ENCODE data around the gene KATNIP.

The KATNIP gene

DNA sequence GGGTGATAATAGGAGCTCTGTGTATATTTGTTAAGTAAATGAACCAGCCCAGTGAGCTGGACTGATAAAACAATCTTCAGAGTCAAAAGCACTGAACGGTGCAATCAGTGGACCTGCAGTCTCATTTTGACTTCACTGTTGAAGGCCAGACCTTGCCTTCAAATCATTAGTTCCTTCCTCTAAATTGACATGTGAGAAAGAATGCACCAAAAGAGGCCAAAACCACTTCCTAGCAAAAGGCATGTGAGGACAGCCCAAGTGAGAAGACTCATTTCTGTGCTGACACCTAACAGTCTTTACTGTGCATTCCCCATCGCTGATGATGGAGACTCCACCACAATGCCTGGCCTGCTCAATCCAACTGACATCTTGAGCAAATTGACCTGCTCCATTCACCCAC lies 10.8 kb upstream of the KATNIP start:
- H3K4me1 ChIP-seq (ENCODE audit: control insufficient read depth, insufficient read depth, low read length): no peaks in the 10 kb centered on the region
- H3K27ac ChIP-seq (ENCODE audit: low read depth, low read length): no peak overlapping the region
- H3K9me3 ChIP-seq (ENCODE audit: control insufficient read depth, insufficient read depth, low read length): no peaks in the 10 kb centered on the region
- no peak overlapping the region for H3K4me3 ChIP-seq (ENCODE audit: low read depth, low read length)
- H3K9ac ChIP-seq (ENCODE audit: low read depth, low read length): no peak overlapping the region
- peaks cover 99% of the 10 kb centered on the region for H3K36me3 ChIP-seq (ENCODE audit: control insufficient read depth, insufficient read depth, low read length)
- no peaks in the 10 kb centered on the region for H3K27me3 ChIP-seq (ENCODE audit: control insufficient read depth, insufficient read depth, low read length)

DNA sequence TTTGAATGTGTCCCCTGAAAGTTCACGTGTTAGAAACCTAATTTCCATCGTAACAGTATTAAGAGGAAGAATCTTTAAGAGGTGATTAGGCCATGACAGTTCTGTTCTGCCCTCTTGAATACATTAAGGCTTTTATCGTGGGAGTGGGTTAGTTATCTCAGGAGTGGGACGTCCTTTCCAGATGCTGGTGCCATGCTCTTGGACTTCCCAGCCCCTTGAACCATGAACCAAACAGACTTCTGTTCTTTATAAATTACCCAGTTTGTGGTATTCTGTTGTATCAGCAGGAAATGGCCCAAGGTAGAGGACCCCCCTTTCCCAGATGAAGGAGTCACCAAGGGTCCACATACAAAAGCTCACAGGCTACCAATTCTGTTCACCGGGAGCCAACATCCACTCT lies 10.3 kb upstream of the KATNIP start:
- no peaks in the 10 kb centered on the region for H3K27me3 ChIP-seq (ENCODE audit: control insufficient read depth, insufficient read depth, low read length)
- H3K27ac ChIP-seq (ENCODE audit: low read depth, low read length): no peak overlapping the region
- H3K4me1 ChIP-seq (ENCODE audit: control insufficient read depth, insufficient read depth, low read length): no peaks in the 10 kb centered on the region
- peaks cover 99% of the 10 kb centered on the region for H3K36me3 ChIP-seq (ENCODE audit: control insufficient read depth, insufficient read depth, low read length)
- H3K9me3 ChIP-seq (ENCODE audit: control insufficient read depth, insufficient read depth, low read length): no peaks in the 10 kb centered on the region
- H3K9ac ChIP-seq (ENCODE audit: low read depth, low read length): no peak overlapping the region
- no peak overlapping the region for H3K4me3 ChIP-seq (ENCODE audit: low read depth, low read length)

DNA sequence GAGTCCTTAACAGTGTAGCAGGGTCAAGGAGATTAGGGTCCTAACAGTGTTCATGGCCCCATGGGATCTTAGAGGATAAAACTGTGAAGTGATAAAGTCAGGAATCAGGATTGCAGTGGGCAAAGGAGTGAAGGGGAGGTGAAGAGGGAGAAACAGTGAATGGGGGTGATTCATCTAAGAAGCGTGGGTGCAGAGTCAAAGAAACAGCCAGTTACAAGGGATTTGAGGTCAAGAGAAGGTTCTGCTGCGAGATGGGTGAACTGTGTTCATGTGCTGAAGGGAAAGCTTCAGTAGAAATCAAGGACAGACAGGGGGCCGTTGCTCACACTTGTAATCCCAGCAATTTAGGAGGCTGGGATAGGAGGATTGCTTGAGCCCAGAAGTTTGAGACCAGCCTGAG lies 6.1 kb upstream of the KATNIP start:
- H3K9me3 ChIP-seq (ENCODE audit: control insufficient read depth, insufficient read depth, low read length): no peaks in the 10 kb centered on the region
- no peak overlapping the region for H3K9ac ChIP-seq (ENCODE audit: low read depth, low read length)
- peaks cover 77% of the 10 kb centered on the region for H3K36me3 ChIP-seq (ENCODE audit: control insufficient read depth, insufficient read depth, low read length)
- no peak overlapping the region for H3K27ac ChIP-seq (ENCODE audit: low read depth, low read length)
- H3K4me1 ChIP-seq (ENCODE audit: control insufficient read depth, insufficient read depth, low read length): no peaks in the 10 kb centered on the region
- H3K4me3 ChIP-seq (ENCODE audit: low read depth, low read length): no peak overlapping the region
- H3K27me3 ChIP-seq (ENCODE audit: control insufficient read depth, insufficient read depth, low read length): no peaks in the 10 kb centered on the region

DNA sequence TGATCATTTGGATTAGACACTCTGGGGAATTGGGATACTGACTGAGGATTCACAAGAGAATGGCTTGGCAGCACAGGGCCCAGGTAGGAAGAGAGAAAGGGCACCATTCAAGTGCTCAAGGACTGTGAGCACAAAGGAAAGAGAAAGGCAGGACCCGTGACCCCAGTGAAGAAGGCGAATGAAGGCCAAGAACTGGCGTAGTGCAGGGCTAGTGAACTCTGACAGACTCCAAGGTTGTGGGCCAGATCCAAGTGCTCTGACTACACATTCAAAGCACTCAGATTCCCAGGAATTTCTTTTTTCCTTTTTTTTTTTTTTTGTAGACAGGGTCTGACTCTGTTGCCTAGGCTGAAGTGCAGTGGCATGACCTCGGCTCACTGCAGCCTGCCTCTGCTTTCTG lies 5.3 kb upstream of the KATNIP start:
- Histone ChIP-seq H3K9ac (ENCODE audit: low read depth, low read length) (no peak overlapping the region), H3K4me3 (ENCODE audit: low read depth, low read length) (no peak overlapping the region), H3K9me3 (ENCODE audit: control insufficient read depth, insufficient read depth, low read length) (no peaks in the 10 kb centered on the region), H3K27me3 (ENCODE audit: control insufficient read depth, insufficient read depth, low read length) (no peaks in the 10 kb centered on the region), H3K36me3 (ENCODE audit: control insufficient read depth, insufficient read depth, low read length) (peaks cover 69% of the 10 kb centered on the region), H3K4me1 (ENCODE audit: control insufficient read depth, insufficient read depth, low read length) (no peaks in the 10 kb centered on the region), H3K27ac (ENCODE audit: low read depth, low read length) (no peak overlapping the region)

DNA sequence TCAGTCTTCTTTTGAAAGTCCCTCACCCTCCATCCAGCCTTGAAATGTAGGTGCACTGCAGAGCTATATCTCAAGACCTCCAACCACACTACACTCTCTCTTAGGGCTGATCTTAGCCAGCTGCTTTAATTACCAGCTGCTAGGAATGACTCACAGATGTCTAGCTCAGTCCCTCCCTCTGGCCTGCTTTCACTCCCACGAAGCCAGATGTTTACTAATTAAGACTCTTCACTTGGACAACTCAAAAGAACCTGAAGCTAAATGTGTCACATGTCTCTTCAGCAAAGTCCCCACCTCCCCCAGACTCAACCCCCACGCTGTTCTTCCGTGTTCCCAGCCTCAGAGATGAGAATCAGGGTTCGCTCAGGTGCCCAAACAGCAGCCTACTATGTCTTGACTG lies 2.8 kb upstream of the KATNIP start:
- no peak overlapping the region for H3K4me3 ChIP-seq (ENCODE audit: low read depth, low read length)
- H3K27ac ChIP-seq (ENCODE audit: low read depth, low read length): no peak overlapping the region

DNA sequence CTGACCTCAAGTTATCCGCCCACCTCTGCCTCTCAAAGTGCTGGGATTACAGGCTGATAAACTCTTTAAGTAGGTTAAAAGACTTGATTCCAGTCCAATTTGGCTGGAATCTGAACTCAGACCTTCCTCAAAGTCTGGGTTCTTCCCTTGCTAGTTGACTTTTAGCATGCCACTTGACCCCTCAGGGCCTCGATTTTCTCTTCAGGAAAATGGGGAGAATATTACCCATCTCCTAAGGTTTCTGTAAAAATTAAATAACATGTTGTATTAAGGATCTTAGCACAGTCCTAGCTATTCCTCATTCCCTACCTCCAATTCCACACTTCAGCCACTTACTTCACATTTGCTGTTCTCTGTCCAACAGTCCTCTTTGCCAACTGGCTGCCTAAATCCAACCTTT lies 2.1 kb upstream of the KATNIP start:
- H3K9me3 ChIP-seq (ENCODE audit: control insufficient read depth, insufficient read depth, low read length): no peaks in the 10 kb centered on the region
- no peak overlapping the region for H3K9ac ChIP-seq (ENCODE audit: low read depth, low read length)
- H3K36me3 ChIP-seq (ENCODE audit: control insufficient read depth, insufficient read depth, low read length): peaks cover 37% of the 10 kb centered on the region
- H3K27ac ChIP-seq (ENCODE audit: low read depth, low read length): no peak overlapping the region
- H3K27me3 ChIP-seq (ENCODE audit: control insufficient read depth, insufficient read depth, low read length): no peaks in the 10 kb centered on the region
- no peak overlapping the region for H3K4me3 ChIP-seq (ENCODE audit: low read depth, low read length)
- 0 out of 2 replicates have a peak, but pooled peaks cover 4% of the 10 kb centered on the region for H3K4me1 ChIP-seq (ENCODE audit: control insufficient read depth, insufficient read depth, low read length)

More for the DNA sequence above, 2.8 kb upstream of the KATNIP start:
- Histone ChIP-seq H3K36me3 (ENCODE audit: control insufficient read depth, insufficient read depth, low read length) (peaks cover 44% of the 10 kb centered on the region), H3K9me3 (ENCODE audit: control insufficient read depth, insufficient read depth, low read length) (no peaks in the 10 kb centered on the region), H3K9ac (ENCODE audit: low read depth, low read length) (no peak overlapping the region), H3K27me3 (ENCODE audit: control insufficient read depth, insufficient read depth, low read length) (no peaks in the 10 kb centered on the region), H3K4me1 (ENCODE audit: control insufficient read depth, insufficient read depth, low read length) (0 out of 2 replicates have a peak, but pooled peaks cover 4% of the 10 kb centered on the region)

DNA sequence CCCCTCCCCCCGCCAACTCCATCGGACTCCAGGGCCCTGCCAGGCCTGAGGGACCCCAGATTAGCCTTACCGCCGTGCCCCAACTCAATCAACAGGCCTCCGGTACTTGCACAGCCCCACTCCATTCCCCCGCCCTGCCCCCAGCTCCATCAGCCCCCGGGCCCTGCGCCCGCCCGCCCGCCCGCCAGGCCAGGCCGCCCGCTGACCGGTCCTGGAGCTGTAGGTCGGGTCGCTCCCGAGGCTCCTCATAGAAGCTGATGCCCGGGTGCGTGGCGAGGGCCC lies 539 bp upstream of the KATNIP start:
- H3K27ac ChIP-seq (ENCODE audit: low read depth, low read length): peak overlapping the region; percentile 33

DNA sequence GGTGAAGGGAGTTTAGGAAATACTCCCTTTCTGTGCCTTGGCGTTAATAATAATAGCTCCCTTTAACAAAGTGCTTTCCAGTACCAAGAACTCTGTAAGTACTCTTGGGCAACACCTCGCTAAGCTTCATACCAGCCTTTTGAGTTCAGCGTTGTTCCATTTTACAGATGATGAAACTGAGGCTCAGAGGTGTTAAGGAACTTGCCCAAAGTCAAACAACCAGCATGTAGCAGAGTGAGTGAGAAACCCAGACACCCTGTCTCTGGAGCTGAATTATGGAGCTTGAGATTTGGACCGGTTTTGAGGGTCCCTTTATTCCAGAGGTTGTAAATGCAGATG lies 607 bp downstream of the KATNIP start:
- H3K4me1 ChIP-seq (ENCODE audit: control insufficient read depth, insufficient read depth, low read length): 0 out of 2 replicates have a peak, but pooled peaks cover 4% of the 10 kb centered on the region
- H3K4me3 ChIP-seq (ENCODE audit: low read depth, low read length): peak overlapping the region; percentile 100
- no peak overlapping the region for H3K27ac ChIP-seq (ENCODE audit: low read depth, low read length)
- H3K9ac ChIP-seq (ENCODE audit: low read depth, low read length): peak overlapping the region; percentile 77
- H3K27me3 ChIP-seq (ENCODE audit: control insufficient read depth, insufficient read depth, low read length): no peaks in the 10 kb centered on the region
- no peaks in the 10 kb centered on the region for H3K9me3 ChIP-seq (ENCODE audit: control insufficient read depth, insufficient read depth, low read length)
- peaks cover 10% of the 10 kb centered on the region for H3K36me3 ChIP-seq (ENCODE audit: control insufficient read depth, insufficient read depth, low read length)

More for the DNA sequence above, 539 bp upstream of the KATNIP start:
- peak overlapping the region; percentile 69 for H3K9ac ChIP-seq (ENCODE audit: low read depth, low read length)
- H3K36me3 ChIP-seq (ENCODE audit: control insufficient read depth, insufficient read depth, low read length): peaks cover 21% of the 10 kb centered on the region
- 0 out of 2 replicates have a peak, but pooled peaks cover 4% of the 10 kb centered on the region for H3K4me1 ChIP-seq (ENCODE audit: control insufficient read depth, insufficient read depth, low read length)
- H3K9me3 ChIP-seq (ENCODE audit: control insufficient read depth, insufficient read depth, low read length): no peaks in the 10 kb centered on the region
- peak overlapping the region; percentile 100 for H3K4me3 ChIP-seq (ENCODE audit: low read depth, low read length)
- no peaks in the 10 kb centered on the region for H3K27me3 ChIP-seq (ENCODE audit: control insufficient read depth, insufficient read depth, low read length)

DNA sequence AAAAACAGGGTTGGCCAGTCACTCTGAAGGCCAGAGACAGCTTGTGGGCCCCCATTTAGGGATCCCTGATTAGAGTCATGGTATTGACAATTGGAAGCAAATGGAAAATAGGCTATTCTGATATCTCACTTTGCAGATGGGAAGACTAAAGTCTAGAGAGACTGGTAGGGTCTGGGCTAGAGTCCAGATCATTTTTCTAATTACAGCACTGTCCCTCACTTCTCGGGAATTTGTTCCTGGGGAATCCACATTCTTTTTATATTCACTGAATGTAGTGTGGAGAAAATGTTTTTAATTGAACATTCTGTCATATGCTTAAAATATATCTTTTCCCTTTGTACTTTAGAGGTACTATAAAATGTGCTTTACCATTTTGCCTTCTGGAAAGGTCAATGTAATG lies 1.1 kb downstream of the KATNIP start:
- Histone ChIP-seq H3K9me3 (ENCODE audit: control insufficient read depth, insufficient read depth, low read length) (no peaks in the 10 kb centered on the region), H3K9ac (ENCODE audit: low read depth, low read length) (no peak overlapping the region), H3K36me3 (ENCODE audit: control insufficient read depth, insufficient read depth, low read length) (peaks cover 5% of the 10 kb centered on the region; the same call in 1 of the 2 replicates), H3K27ac (ENCODE audit: low read depth, low read length) (no peak overlapping the region), H3K4me1 (ENCODE audit: control insufficient read depth, insufficient read depth, low read length) (0 out of 2 replicates have a peak, but pooled peaks cover 4% of the 10 kb centered on the region), H3K27me3 (ENCODE audit: control insufficient read depth, insufficient read depth, low read length) (no peaks in the 10 kb centered on the region), H3K4me3 (ENCODE audit: low read depth, low read length) (peak overlapping the region; percentile 100)

DNA sequence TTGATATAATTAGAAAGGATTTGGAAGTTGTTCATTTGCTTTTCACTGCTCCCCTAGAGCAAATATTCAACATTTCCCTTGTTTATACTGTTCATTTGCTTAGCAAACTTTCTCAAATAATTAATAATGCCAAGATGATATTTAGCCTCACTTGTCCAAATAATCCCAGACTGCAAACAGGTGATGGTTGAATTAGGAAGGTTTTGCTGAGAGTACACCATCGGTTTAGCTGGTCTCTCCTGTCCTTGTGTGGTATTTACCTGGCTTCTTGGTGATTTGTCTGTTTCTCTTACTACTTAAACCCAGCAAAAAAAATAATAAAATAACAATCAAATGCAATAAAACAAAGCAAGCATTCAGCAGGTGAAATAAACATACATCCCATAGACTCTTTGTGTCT lies 6.5 kb downstream of the KATNIP start:
- no peaks in the 10 kb centered on the region for H3K4me1 ChIP-seq (ENCODE audit: control insufficient read depth, insufficient read depth, low read length)

DNA sequence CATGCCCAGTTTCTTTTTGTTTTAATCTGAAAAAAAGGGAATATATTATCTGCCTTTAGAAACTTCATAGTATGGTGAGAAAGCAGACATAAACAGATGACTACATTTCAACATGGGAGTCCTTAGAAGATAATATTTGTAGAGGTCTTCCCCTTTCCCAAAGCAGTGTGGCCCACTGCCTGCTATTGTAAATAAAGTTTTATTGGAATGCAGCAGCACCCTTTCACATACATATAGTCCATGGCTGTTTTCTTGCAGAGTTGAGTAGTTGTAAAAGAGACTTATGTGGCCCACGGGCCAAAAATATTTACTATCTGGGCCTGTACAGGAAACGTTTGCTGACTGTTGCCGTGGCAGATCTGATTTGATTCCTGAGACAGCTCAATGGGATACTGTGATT lies 8.5 kb downstream of the KATNIP start:
- Histone ChIP-seq H3K4me3 (ENCODE audit: low read depth, low read length) (no peak overlapping the region), H3K36me3 (ENCODE audit: control insufficient read depth, insufficient read depth, low read length) (no peaks in the 10 kb centered on the region), H3K27ac (ENCODE audit: low read depth, low read length) (no peak overlapping the region), H3K9me3 (ENCODE audit: control insufficient read depth, insufficient read depth, low read length) (no peaks in the 10 kb centered on the region), H3K27me3 (ENCODE audit: control insufficient read depth, insufficient read depth, low read length) (no peaks in the 10 kb centered on the region), H3K9ac (ENCODE audit: low read depth, low read length) (no peak overlapping the region), H3K4me1 (ENCODE audit: control insufficient read depth, insufficient read depth, low read length) (no peaks in the 10 kb centered on the region)

More for the DNA sequence above, 6.5 kb downstream of the KATNIP start:
- H3K27ac ChIP-seq (ENCODE audit: low read depth, low read length): no peak overlapping the region
- H3K9ac ChIP-seq (ENCODE audit: low read depth, low read length): no peak overlapping the region
- no peaks in the 10 kb centered on the region for H3K9me3 ChIP-seq (ENCODE audit: control insufficient read depth, insufficient read depth, low read length)
- no peak overlapping the region for H3K4me3 ChIP-seq (ENCODE audit: low read depth, low read length)
- H3K27me3 ChIP-seq (ENCODE audit: control insufficient read depth, insufficient read depth, low read length): no peaks in the 10 kb centered on the region
- H3K36me3 ChIP-seq (ENCODE audit: control insufficient read depth, insufficient read depth, low read length): no peaks in the 10 kb centered on the region

DNA sequence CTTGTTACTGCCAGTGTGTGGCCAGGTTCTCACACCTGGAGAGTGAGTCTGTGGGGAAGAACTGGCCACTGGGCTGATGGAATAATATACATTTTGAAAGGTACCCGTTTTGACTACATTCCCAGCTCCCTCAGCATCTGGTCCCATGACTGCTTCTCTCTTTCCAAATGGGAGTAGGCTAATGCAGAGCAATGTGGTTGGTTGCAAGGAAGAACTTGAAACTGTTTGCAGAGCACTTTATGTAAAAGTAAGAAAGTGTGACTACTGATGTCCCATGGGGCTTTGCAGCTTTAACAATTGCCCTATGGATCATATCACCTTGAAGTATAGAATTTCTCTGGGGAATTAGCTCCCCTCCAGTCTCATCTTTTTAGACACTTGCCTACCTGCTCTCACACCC lies 9.0 kb downstream of the KATNIP start:
- no peaks in the 10 kb centered on the region for H3K9me3 ChIP-seq (ENCODE audit: control insufficient read depth, insufficient read depth, low read length)
- H3K27ac ChIP-seq (ENCODE audit: low read depth, low read length): no peak overlapping the region
- no peaks in the 10 kb centered on the region for H3K36me3 ChIP-seq (ENCODE audit: control insufficient read depth, insufficient read depth, low read length)
- H3K4me3 ChIP-seq (ENCODE audit: low read depth, low read length): no peak overlapping the region
- H3K27me3 ChIP-seq (ENCODE audit: control insufficient read depth, insufficient read depth, low read length): no peaks in the 10 kb centered on the region
- no peak overlapping the region for H3K9ac ChIP-seq (ENCODE audit: low read depth, low read length)
- no peaks in the 10 kb centered on the region for H3K4me1 ChIP-seq (ENCODE audit: control insufficient read depth, insufficient read depth, low read length)

Data from HUES48 (cell line).